ENCODE measurements around the gene RARS1. TPM values are rescaled to one million over a fixed set of nuclear protein-coding genes. Genes with fewer than 3 reads are reported as not detected.

RARS1 gene
- total RNA-seq, 2 donors from 2014 or later: 43.2 to 47.2 TPM

- TF ChIP-seq POLR2A (IDR thresholded peaks at IDR 0.05): no peak
- no peak for ATAC-seq
- 44 to 57% methylated on average over 1 of the region's 1 CpG for WGBS, 2 donors
Observed at GRCh38 chr5:168474319-168474718, 12.0 kb upstream of the RARS1 start.

GRCh38 chr5:168477060-168477459, 9.2 kb upstream of the RARS1 start:
- DNase-seq (no peak), ATAC-seq (no peak)
- WGBS, 2 donors: 48 to 49% methylated on average over 7 of the region's 7 CpGs

More at GRCh38 chr5:168474319-168474718, 12.0 kb upstream of the RARS1 start:
- H3K27ac ChIP-seq: no peak overlapping the region
- intact Hi-C loops (cut with DNase I): loop anchor here (10.0 kb wide), 1 partner anchor 200 kb away; no protein-coding TSS in a partner anchor
- H3K36me3 ChIP-seq (replicated peaks in 1 of 2; ENCODE audit: insufficient read depth in 1 of 2, low read depth in 2 of 2): peaks cover 5 to 10% of the 10 kb centered on the region in 2 donors
- no peaks in the 10 kb centered on the region for H3K4me1 ChIP-seq
- H3K4me3 ChIP-seq: no peak overlapping the region
- H3K9me3 ChIP-seq: no peaks in the 10 kb centered on the region
- no peak for DNase-seq
- no peaks in the 10 kb centered on the region for H3K27me3 ChIP-seq

DNA sequence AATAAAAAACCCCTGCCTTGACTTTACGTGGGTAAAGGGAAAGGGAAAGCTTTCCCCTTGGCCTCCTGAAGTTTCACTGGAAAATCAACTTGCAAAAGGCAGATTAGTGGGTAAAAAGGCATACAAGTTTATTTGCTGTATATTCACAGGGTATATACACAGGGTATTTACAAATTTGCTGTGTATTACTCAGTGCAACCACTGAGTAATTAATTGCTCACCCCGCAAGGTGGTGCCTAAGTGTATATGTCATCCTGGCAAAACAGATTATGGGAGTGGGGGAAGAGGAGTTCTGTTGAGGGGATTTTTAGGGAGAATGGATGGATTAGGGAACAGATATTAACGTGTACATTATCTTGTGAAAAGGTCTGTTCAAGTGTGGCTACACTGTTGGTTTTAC, 7.1 kb upstream of the RARS1 start:
- Histone ChIP-seq H3K9me3 (no peaks in the 10 kb centered on the region), H3K27ac (no peak overlapping the region), H3K4me1 (no peaks in the 10 kb centered on the region), H3K27me3 (no peaks in the 10 kb centered on the region), H3K36me3 (replicated peaks in 1 of 2; ENCODE audit: insufficient read depth in 1 of 2, low read depth in 2 of 2) (peaks cover 0 to 2% of the 10 kb centered on the region in 2 donors), H3K4me3 (no peak overlapping the region)
- intact Hi-C loops (cut with DNase I): loop anchor here (10.0 kb wide), 1 partner anchor 204 kb away; no protein-coding TSS in a partner anchor
- DNase-seq (no peak), ATAC-seq (no peak)
- TF ChIP-seq CTCF (IDR thresholded peaks at IDR 0.05): no peak
- no peak for TF ChIP-seq POLR2A (IDR thresholded peaks at IDR 0.05)
- 66 to 71% methylated on average over 3 of the region's 3 CpGs for WGBS, 2 donors

More at GRCh38 chr5:168477060-168477459, 9.2 kb upstream of the RARS1 start:
- Histone ChIP-seq H3K36me3 (replicated peaks in 1 of 2; ENCODE audit: insufficient read depth in 1 of 2, low read depth in 2 of 2) (peaks cover 0 to 6% of the 10 kb centered on the region in 2 donors), H3K27ac (no peak overlapping the region), H3K27me3 (no peaks in the 10 kb centered on the region), H3K4me1 (no peaks in the 10 kb centered on the region), H3K9me3 (no peaks in the 10 kb centered on the region), H3K4me3 (no peak overlapping the region)
- TF ChIP-seq CTCF (IDR thresholded peaks at IDR 0.05): no peak
- no peak for TF ChIP-seq POLR2A (IDR thresholded peaks at IDR 0.05)
- intact Hi-C loops (cut with DNase I): loop anchor here (10.0 kb wide), 1 partner anchor 202 kb away; no protein-coding TSS in a partner anchor

DNA sequence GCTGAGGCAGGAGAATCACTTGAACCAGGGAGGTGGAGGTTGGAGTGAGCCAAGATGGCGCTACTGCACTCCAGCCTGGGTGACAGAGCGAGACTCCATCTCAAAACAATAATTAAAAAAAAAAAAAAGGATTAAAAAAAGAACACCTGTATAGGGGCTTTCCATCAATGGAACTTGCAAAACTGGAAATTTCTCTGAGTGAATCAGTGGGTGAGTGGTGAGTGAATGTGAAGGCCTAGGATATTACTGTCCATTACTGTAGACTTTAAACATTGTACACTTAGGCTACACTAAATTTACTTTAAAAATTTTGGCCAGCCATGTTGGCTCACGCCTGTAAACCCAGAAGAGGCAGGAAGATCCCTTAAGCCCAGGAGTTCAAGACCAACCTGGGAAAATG, 5.7 kb upstream of the RARS1 start:
- 85 to 87% methylated on average over 3 of the region's 3 CpGs for WGBS, 2 donors
- DNase-seq (no peak), ATAC-seq (no peak)
- no peak overlapping the region for H3K4me3 ChIP-seq
- intact Hi-C loops (cut with DNase I): no loop called here
- H3K27me3 ChIP-seq: no peaks in the 10 kb centered on the region
- no peaks in the 10 kb centered on the region for H3K9me3 ChIP-seq
- no peak overlapping the region for H3K27ac ChIP-seq
- H3K4me1 ChIP-seq: no peaks in the 10 kb centered on the region
- no peak for TF ChIP-seq CTCF (IDR thresholded peaks at IDR 0.05)
- no peak for TF ChIP-seq POLR2A (IDR thresholded peaks at IDR 0.05)
- no peaks in the 10 kb centered on the region for H3K36me3 ChIP-seq (replicated peaks in 1 of 2; ENCODE audit: insufficient read depth in 1 of 2, low read depth in 2 of 2)

GRCh38 chr5:168481330-168481788, 4.9 kb upstream of the RARS1 start:
- intact Hi-C loops (cut with DNase I): no loop called here
- no peak overlapping the region for H3K4me3 ChIP-seq
- H3K27ac ChIP-seq: no peak overlapping the region
- H3K36me3 ChIP-seq (replicated peaks in 1 of 2; ENCODE audit: insufficient read depth in 1 of 2, low read depth in 2 of 2): no peaks in the 10 kb centered on the region
- DNase-seq (no peak), ATAC-seq (no peak)
- no peaks in the 10 kb centered on the region for H3K4me1 ChIP-seq
- no peaks in the 10 kb centered on the region for H3K9me3 ChIP-seq
- TF ChIP-seq CTCF (IDR thresholded peaks at IDR 0.05): no peak
- TF ChIP-seq POLR2A (IDR thresholded peaks at IDR 0.05): no peak
- WGBS, 2 donors: 29 to 42% methylated on average over 4 of the region's 4 CpGs
- no peaks in the 10 kb centered on the region for H3K27me3 ChIP-seq
